Esophagus muscularis mucosa (tissue), 4 donors: Measurements from ENCODE around the gene TSC2. TPM values are rescaled to one million over a fixed set of nuclear protein-coding genes. Genes with fewer than 3 reads are reported as not detected.

Experiments
- DNase-seq: peaks from one replicate; pipeline ENCODE4 v3.0.0-alpha.2; 2017; ENCODE audit errors: extremely low spot score
- H3K27ac ChIP-seq, 4 donors: fragments of 200-600 bp; sonication (generic); replicated peaks in 1 of 4; 1 replicate in 3 of 4; 2 replicates in 1 of 4; pipeline ENCODE4 v1.5.1; 2016 to 2019; ENCODE audit warnings: mild to moderate bottlenecking in 1 of 4
- H3K27me3 ChIP-seq, 4 donors: fragments of 200-600 bp; sonication (generic); one replicate each; pipeline versions ENCODE4 v1.5.1 to v1.6.0; 2016 to 2019
- H3K36me3 ChIP-seq, 4 donors: fragments of 200-600 bp; sonication (generic); one replicate each; pipeline ENCODE4 v1.5.1; 2016 to 2019
- H3K4me1 ChIP-seq, 4 donors: fragments of 200-600 bp; sonication (generic); one replicate each; pipeline ENCODE4 v1.5.1; 2016 to 2019
- H3K4me3 ChIP-seq, 4 donors: fragments of 200-600 bp; sonication (generic); 1 replicate in 2 of 4; 2 replicates in 2 of 4; pipeline ENCODE4 v1.5.1; 2016 to 2019; ENCODE audit warnings: mild to moderate bottlenecking in 4 of 4, moderate library complexity in 1 of 4
- H3K9me3 ChIP-seq, 4 donors: fragments of 200-600 bp; sonication (generic); 1 replicate in 3 of 4; 2 replicates in 1 of 4; pipeline ENCODE4 v1.5.1; 2016 to 2019
- EP300 ChIP-seq: sonication (generic); formaldehyde crosslinking; IDR thresholded peaks from one replicate; pipeline ENCODE4 v1.6.1; 2017; ENCODE audit warnings: antibody characterized with exemption
- POLR2A ChIP-seq: fragments of 450-650 bp; IDR thresholded peaks from one replicate; pipeline ENCODE4 v1.6.1; 2017; ENCODE audit warnings: antibody characterized with exemption, moderate library complexity, mild to moderate bottlenecking, low read depth
- POLR2AphosphoS5 ChIP-seq, 2 donors: sonication (generic); formaldehyde crosslinking; IDR thresholded peaks; one replicate each; pipeline ENCODE4 v1.6.1; 2017; ENCODE audit warnings: antibody characterized with exemption in 2 of 2
- WGBS: methylation state at CpG from one replicate; pipeline ENCODE4 v1.1.5; 2018; 5-methylcytosine and 5-hydroxymethylcytosine counted together
- intact Hi-C: fragments of 100-400 bp; cut with DNase I; formaldehyde crosslinking; loops from one replicate; pipeline ENCODE4 v1.15.1; 2023
- total RNA-seq, 4 donors: library from RNA; depleted of rRNA; stranded (reverse); fragments of >200 nt; gene quantifications; one replicate each; pipeline versions ENCODE4 v1.1.0 to v1.2.1, GENCODE V29; 2016
- TF ChIP-seq, protein P1 (sequence below), 3 experiments: fragments of 200-600 bp in 2 of 3; fragments of 450-650 bp in 1 of 3; sonication (generic) in 2 of 3; IDR thresholded peaks; one replicate each; pipeline ENCODE4 v1.5.1; 2017 to 2019; ENCODE audit warnings: antibody characterized with exemption in 3 of 3, mild to moderate bottlenecking in 2 of 3, moderate library complexity in 1 of 3

Gene TSC2
- total RNA-seq, 4 donors from 2014 or later: 41.3 to 71.7 (median 52.0) TPM

DNA sequence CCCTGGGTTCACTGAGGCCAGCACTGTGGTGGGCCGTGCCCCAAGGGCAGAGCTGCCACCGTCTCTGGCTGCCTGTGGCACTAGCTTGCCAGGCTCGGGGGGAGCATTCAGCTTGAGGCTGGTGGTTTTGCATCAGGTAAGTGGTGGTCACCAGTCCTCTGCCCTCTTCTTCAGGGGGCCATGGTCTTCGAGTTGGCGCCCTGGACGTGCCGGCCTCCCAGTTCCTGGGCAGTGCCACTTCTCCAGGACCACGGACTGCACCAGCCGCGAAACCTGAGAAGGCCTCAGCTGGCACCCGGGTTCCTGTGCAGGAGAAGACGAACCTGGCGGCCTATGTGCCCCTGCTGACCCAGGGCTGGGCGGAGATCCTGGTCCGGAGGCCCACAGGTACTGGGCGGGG is 32.2 kb downstream of the TSC2 start:
- peaks cover 16 to 31% (median 29%) of the 10 kb centered on the region in 4 donors for H3K4me1 ChIP-seq
- no peaks in the 10 kb centered on the region for H3K9me3 ChIP-seq
- H3K27ac ChIP-seq: no peak overlapping the region
- H3K36me3 ChIP-seq: peaks cover 19 to 100% (median 96%) of the 10 kb centered on the region in 4 donors
- 97% methylated on average over 6 of the region's 16 CpGs for WGBS
- H3K4me3 ChIP-seq: no peak overlapping the region
- TF ChIP-seq, protein P1, sequence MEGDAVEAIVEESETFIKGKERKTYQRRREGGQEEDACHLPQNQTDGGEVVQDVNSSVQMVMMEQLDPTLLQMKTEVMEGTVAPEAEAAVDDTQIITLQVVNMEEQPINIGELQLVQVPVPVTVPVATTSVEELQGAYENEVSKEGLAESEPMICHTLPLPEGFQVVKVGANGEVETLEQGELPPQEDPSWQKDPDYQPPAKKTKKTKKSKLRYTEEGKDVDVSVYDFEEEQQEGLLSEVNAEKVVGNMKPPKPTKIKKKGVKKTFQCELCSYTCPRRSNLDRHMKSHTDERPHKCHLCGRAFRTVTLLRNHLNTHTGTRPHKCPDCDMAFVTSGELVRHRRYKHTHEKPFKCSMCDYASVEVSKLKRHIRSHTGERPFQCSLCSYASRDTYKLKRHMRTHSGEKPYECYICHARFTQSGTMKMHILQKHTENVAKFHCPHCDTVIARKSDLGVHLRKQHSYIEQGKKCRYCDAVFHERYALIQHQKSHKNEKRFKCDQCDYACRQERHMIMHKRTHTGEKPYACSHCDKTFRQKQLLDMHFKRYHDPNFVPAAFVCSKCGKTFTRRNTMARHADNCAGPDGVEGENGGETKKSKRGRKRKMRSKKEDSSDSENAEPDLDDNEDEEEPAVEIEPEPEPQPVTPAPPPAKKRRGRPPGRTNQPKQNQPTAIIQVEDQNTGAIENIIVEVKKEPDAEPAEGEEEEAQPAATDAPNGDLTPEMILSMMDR (IDR thresholded peaks at IDR 0.05): no peak
- no peak for TF ChIP-seq POLR2AphosphoS5 (IDR thresholded peaks at IDR 0.05)
- no peak for TF ChIP-seq EP300
- TF ChIP-seq POLR2A: no peak
- intact Hi-C loops: loop anchor here (2.0 kb wide), 1 partner anchor 21 kb away; no protein-coding TSS in a partner anchor
- H3K27me3 ChIP-seq: no peaks in the 10 kb centered on the region
- DNase-seq: no peak

GRCh38 chr16:2081201-2082084 is 33.7 kb downstream of the TSC2 start:
- no peak overlapping the region for H3K4me3 ChIP-seq
- WGBS: 82% methylated on average over 7 of the region's 35 CpGs
- peak overlapping the region; percentile 10 to 53 (median 40) for H3K27ac ChIP-seq
- peaks cover 18 to 100% (median 97%) of the 10 kb centered on the region in 4 donors for H3K36me3 ChIP-seq
- H3K9me3 ChIP-seq: no peaks in the 10 kb centered on the region
- no peaks in the 10 kb centered on the region for H3K27me3 ChIP-seq
- no peak for DNase-seq
- intact Hi-C loops: no loop called here
- TF ChIP-seq, protein P1 (IDR thresholded peaks at IDR 0.05): no peak
- TF ChIP-seq EP300 (no peak), POLR2A (no peak), POLR2AphosphoS5 (IDR thresholded peaks at IDR 0.05) (no peak)
- peaks cover 16 to 31% (median 29%) of the 10 kb centered on the region in 4 donors for H3K4me1 ChIP-seq

DNA sequence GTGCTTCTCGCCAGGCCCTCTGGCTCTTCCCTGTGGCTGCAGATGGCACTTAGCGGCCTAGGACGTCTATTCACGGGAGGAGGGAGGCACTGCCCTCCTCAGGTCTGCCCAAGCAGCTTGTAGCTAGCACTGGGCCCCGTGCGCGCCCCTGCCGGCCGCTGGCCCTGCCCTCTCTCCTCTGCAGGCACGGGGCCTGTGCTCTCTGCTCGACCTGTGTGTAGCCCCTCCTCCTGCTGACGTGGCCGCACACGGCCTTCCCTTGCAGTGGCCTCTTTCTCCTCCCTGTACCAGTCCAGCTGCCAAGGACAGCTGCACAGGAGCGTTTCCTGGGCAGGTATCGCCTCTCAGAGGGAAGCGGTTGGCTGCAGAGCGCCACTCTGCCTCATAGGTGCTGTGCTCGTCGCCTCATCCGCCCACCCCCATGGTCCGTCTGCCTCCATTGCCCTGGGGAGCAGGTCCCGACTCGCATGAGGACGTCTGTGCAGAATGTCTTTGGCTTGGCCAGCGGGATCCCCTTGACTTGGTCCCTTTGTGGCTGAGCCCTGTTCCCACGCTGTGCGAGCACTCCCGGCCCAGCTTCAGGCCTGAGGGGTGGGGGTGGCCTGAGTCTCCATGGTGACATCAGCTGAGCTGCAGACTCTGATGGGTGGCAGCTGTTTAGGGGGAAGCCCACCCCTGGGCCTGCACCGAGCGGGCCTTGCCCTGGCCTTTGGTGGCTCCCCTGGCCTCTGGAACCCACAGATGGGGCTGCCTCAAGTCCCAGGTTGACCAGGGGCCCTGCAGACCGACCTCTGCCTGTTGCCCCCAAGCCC is 34.6 kb downstream of the TSC2 start:
- Histone ChIP-seq H3K4me1 (peaks cover 16 to 31% (median 29%) of the 10 kb centered on the region in 4 donors), H3K36me3 (peaks cover 20 to 100% (median 97%) of the 10 kb centered on the region in 4 donors), H3K27me3 (no peaks in the 10 kb centered on the region), H3K9me3 (no peaks in the 10 kb centered on the region), H3K4me3 (no peak overlapping the region), H3K27ac (peak overlapping the region; percentile 10 to 53 (median 40))
- TF ChIP-seq POLR2AphosphoS5 (IDR thresholded peaks at IDR 0.05): peak; percentile 22 to 39
- TF ChIP-seq, protein P1 (IDR thresholded peaks at IDR 0.05): no peak
- no peak for DNase-seq
- WGBS: 46% methylated on average over 5 of the region's 32 CpGs
- intact Hi-C loops: no loop called here

DNA sequence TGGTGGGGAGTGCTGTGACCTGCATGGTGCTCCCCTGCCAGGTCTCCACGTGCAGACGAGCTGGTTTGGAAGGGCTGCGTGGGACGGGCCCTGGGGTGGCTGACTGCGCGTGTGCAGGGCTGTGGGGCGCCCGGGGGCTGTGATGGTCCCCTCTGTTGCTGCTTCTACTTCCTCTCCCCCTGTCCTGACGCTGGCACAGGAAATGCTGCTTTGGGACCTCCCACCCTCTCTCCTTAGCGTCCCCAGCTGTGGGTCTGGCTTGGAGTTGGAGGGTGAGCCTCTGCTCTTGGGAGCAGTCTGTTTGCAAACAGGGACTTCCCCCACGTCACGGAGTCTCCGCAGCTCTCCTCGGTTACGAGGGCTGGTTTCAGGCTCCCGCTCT is 35.2 kb downstream of the TSC2 start:
- Histone ChIP-seq H3K9me3 (no peaks in the 10 kb centered on the region), H3K4me1 (peaks cover 16 to 31% (median 29%) of the 10 kb centered on the region in 4 donors), H3K36me3 (peaks cover 16 to 100% (median 97%) of the 10 kb centered on the region in 4 donors), H3K27ac (peak overlapping the region in 2 of 4 donors; percentile 10 to 51), H3K4me3 (no peak overlapping the region), H3K27me3 (no peaks in the 10 kb centered on the region)
- intact Hi-C loops: no loop called here
- WGBS: 66% methylated on average over 7 of the region's 16 CpGs
- no peak for DNase-seq
- no peak for TF ChIP-seq POLR2A
- TF ChIP-seq, protein P1 (IDR thresholded peaks at IDR 0.05): no peak
- no peak for TF ChIP-seq POLR2AphosphoS5 (IDR thresholded peaks at IDR 0.05)
- no peak for TF ChIP-seq EP300
